Ishikawa (cell line): ENCODE measurements around the gene KTI12.

Source experiments
- CEBPB ChIP-seq: IDR thresholded peaks from 2 replicates; pipeline ENCODE4 v1.6.1; 2012
- CREB1 ChIP-seq: IDR thresholded peaks from 2 replicates; pipeline ENCODE4 v1.6.1; 2012; ENCODE audit warnings: low read depth
- EGR1 ChIP-seq: IDR thresholded peaks from 2 replicates; pipeline ENCODE4 v1.6.1; 2012
- EP300 ChIP-seq: IDR thresholded peaks from 2 replicates; pipeline ENCODE4 v1.6.1; 2012; ENCODE audit warnings: borderline replicate concordance
- FOXM1 ChIP-seq: IDR thresholded peaks from 2 replicates; pipeline ENCODE4 v1.6.1; 2012; ENCODE audit warnings: low read depth, borderline replicate concordance
- NFIC ChIP-seq: IDR thresholded peaks from 2 replicates; pipeline ENCODE4 v1.6.1; 2012
- RAD21 ChIP-seq: IDR thresholded peaks from 2 replicates; pipeline ENCODE4 v1.6.1; 2012; ENCODE audit warnings: low read depth
- TAF1 ChIP-seq: IDR thresholded peaks from 2 replicates; pipeline ENCODE4 v1.6.1; 2012; ENCODE audit warnings: low read depth, mild to moderate bottlenecking
- TCF12 ChIP-seq: IDR thresholded peaks from 2 replicates; pipeline ENCODE4 v1.6.1; 2012; ENCODE audit warnings: low read depth
- TEAD4 ChIP-seq: IDR thresholded peaks from 2 replicates; pipeline ENCODE4 v1.6.1; 2012
- USF1 ChIP-seq: IDR thresholded peaks from 2 replicates; pipeline ENCODE4 v1.6.1; 2012
- YY1 ChIP-seq: IDR thresholded peaks from 2 replicates; pipeline ENCODE4 v1.6.1; 2012; ENCODE audit warnings: low read depth
- ZBTB7A ChIP-seq: IDR thresholded peaks from 2 replicates; pipeline ENCODE4 v1.6.1; 2012; ENCODE audit warnings: low read depth
- TF ChIP-seq, protein P1 (sequence below): IDR thresholded peaks from 2 replicates; pipeline ENCODE4 v1.6.1; 2012
- TF ChIP-seq, protein P2 (sequence below): IDR thresholded peaks from 2 replicates; pipeline ENCODE4 v1.6.1; 2012; ENCODE audit warnings: low read depth, mild to moderate bottlenecking

Gene KTI12

DNA sequence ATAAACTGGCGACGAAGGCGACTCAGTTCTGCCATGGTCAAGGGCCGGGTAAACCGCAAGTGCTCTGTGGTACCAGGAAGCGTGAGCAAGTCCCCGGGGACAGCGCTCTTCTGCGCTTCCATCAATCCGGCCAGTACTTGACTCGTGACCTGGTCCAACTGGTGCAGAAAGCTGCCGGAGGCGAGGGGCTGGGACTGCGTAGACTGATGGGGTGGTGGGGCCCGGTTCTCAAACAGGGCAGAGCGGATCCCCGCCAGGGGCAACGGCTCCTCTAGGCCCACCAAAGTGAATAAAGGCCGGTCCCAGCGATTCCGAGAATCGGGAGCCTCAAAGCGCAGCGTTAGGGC, 852 bp downstream of the KTI12 start:
- TF ChIP-seq, protein P1, sequence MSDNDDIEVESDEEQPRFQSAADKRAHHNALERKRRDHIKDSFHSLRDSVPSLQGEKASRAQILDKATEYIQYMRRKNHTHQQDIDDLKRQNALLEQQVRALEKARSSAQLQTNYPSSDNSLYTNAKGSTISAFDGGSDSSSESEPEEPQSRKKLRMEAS = no peak
- TF ChIP-seq TEAD4 = no peak
- TF ChIP-seq FOXM1 = no peak
- TF ChIP-seq EGR1 = no peak
- no peak for TF ChIP-seq TCF12
- no peak for TF ChIP-seq YY1
- no peak for TF ChIP-seq USF1
- TF ChIP-seq, protein P2, sequence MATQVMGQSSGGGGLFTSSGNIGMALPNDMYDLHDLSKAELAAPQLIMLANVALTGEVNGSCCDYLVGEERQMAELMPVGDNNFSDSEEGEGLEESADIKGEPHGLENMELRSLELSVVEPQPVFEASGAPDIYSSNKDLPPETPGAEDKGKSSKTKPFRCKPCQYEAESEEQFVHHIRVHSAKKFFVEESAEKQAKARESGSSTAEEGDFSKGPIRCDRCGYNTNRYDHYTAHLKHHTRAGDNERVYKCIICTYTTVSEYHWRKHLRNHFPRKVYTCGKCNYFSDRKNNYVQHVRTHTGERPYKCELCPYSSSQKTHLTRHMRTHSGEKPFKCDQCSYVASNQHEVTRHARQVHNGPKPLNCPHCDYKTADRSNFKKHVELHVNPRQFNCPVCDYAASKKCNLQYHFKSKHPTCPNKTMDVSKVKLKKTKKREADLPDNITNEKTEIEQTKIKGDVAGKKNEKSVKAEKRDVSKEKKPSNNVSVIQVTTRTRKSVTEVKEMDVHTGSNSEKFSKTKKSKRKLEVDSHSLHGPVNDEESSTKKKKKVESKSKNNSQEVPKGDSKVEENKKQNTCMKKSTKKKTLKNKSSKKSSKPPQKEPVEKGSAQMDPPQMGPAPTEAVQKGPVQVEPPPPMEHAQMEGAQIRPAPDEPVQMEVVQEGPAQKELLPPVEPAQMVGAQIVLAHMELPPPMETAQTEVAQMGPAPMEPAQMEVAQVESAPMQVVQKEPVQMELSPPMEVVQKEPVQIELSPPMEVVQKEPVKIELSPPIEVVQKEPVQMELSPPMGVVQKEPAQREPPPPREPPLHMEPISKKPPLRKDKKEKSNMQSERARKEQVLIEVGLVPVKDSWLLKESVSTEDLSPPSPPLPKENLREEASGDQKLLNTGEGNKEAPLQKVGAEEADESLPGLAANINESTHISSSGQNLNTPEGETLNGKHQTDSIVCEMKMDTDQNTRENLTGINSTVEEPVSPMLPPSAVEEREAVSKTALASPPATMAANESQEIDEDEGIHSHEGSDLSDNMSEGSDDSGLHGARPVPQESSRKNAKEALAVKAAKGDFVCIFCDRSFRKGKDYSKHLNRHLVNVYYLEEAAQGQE = no peak
- TF ChIP-seq NFIC = no peak
- no peak for TF ChIP-seq CEBPB
- no peak for TF ChIP-seq ZBTB7A
- no peak for TF ChIP-seq RAD21
- TF ChIP-seq CREB1 = no peak
- TF ChIP-seq TAF1 = no peak
- no peak for TF ChIP-seq EP300

DNA sequence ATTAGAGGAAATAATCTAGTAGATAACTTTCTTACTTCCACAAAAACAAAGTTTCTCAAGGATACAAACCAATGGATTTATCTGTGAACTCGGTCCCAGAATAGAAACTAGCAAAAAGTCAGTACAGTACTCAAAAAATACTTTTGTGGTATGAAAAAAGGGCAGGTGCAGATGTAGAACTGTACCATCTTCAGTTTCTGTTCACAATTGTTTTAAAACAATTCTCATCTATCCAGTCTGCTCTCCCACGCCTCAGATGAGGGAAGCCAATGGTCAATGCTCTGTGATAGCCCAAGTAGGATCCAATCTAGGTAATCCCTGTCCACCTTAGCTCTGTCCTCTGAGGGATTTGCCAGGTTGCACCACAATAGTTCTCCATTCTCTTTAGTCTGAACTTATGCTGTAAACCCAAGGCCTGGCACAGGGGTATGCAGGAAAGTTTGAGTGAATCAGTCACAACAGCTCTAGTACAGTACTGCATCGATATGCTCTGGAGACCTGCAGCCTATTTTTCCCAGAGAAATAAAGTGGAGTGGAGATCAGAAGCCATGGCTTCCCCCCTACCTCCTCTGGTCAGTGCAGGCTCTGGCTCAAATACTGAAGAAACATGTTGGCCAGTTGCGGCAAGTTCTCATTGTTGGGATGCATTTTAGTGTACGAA, 1.4 kb downstream of the KTI12 start:
- TF ChIP-seq CREB1 = no peak
- TF ChIP-seq NFIC = no peak
- TF ChIP-seq RAD21 = no peak
- TF ChIP-seq, protein P1 = no peak
- no peak for TF ChIP-seq TEAD4
- no peak for TF ChIP-seq TAF1
- no peak for TF ChIP-seq FOXM1
- no peak for TF ChIP-seq TCF12
- TF ChIP-seq CEBPB = no peak
- TF ChIP-seq EP300 = no peak
- TF ChIP-seq EGR1 = no peak
- TF ChIP-seq, protein P2 = no peak
- TF ChIP-seq USF1 = no peak
- no peak for TF ChIP-seq YY1
- no peak for TF ChIP-seq ZBTB7A

DNA sequence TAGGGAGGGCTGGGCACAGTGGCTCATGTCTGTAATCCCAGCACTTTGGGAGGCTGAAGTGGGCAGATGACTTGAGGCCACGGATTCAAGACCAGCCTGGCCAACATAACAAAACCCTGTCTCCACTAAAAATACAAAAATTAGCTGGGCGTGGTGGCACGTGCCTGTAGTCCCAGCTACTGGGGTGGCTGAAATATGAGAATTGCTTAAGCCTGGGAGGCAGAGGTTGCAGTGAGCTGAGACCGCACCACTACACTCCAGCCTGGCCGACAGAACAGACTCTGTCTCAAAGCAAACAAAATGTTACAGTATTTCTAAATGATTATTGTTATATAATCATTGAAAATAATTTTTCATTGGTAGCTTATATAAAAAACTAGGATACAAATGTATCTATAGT, 4.8 kb downstream of the KTI12 start:
- TF ChIP-seq USF1 = 0 out of 2 replicates have a peak, but pooled peaks have one; percentile 10

DNA sequence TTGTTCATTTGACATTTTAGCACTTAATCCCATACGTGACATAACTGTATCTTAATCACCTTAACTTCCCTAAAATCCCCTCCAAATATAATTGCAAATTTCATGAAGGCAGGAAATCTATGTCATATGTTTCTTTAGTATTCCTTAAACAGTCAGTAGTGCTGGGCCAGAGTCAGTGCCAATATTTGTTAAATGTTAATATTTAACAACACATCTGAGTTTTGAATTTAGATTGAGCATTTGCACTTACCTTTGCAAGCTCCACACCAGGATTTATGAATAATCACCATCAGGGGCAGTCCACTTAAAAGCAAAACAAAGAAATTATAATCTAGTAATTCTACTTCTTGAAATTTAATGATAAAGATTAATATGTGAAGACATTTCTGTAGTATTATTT, 5.3 kb downstream of the KTI12 start:
- no peak for TF ChIP-seq USF1
- no peak for TF ChIP-seq YY1
- TF ChIP-seq EGR1 = no peak
- no peak for TF ChIP-seq CREB1
- TF ChIP-seq, protein P2 = no peak
- no peak for TF ChIP-seq EP300
- TF ChIP-seq RAD21 = no peak
- TF ChIP-seq TAF1 = no peak
- TF ChIP-seq, protein P1 = no peak
- no peak for TF ChIP-seq ZBTB7A
- no peak for TF ChIP-seq FOXM1
- TF ChIP-seq CEBPB = no peak
- no peak for TF ChIP-seq TCF12
- no peak for TF ChIP-seq NFIC
